ENCODE measurements around the gene SH3GLB2.
"Not testable (repeated sequence)": the region's sequence is repeated elsewhere in the genome, so short reads cannot be mapped to it uniquely, and the experiment has no call there.

SH3GLB2 gene

GRCh38 chr9:129005336-129005997 lies 22.7 kb downstream of the SH3GLB2 start:
- no peak for DNase-seq (ENCODE audit: extremely low read depth, insufficient read length)
- TF ChIP-seq CTCF (IDR thresholded peaks at IDR 0.05; ENCODE audit: insufficient read depth, low read length, poor library complexity, severe bottlenecking): no peak
- no peaks in the 10 kb centered on the region for H3K27me3 ChIP-seq (replicated peaks; ENCODE audit: control insufficient read depth, insufficient read depth, low read length)
- H3K4me3 ChIP-seq (replicated peaks; ENCODE audit: low read depth, low read length): no peak overlapping the region
- peaks cover 57% of the 10 kb centered on the region for H3K36me3 ChIP-seq (ENCODE audit: control insufficient read depth, insufficient read depth, low read length)

- H3K4me3 ChIP-seq (replicated peaks; ENCODE audit: low read depth, low read length); DNase-seq (ENCODE audit: extremely low read depth, insufficient read length); H3K27me3 ChIP-seq (replicated peaks; ENCODE audit: control insufficient read depth, insufficient read depth, low read length): not testable (repeated sequence)
- peaks cover 64% of the 10 kb centered on the region for H3K36me3 ChIP-seq (ENCODE audit: control insufficient read depth, insufficient read depth, low read length)
Measured at GRCh38 chr9:129004173-129004572, 24.0 kb downstream of the SH3GLB2 start.

GRCh38 chr9:129002992-129003391 lies 25.1 kb downstream of the SH3GLB2 start:
- DNase-seq (ENCODE audit: extremely low read depth, insufficient read length): no peak
- Histone ChIP-seq H3K36me3 (ENCODE audit: control insufficient read depth, insufficient read depth, low read length) (peaks cover 65% of the 10 kb centered on the region), H3K27me3 (replicated peaks; ENCODE audit: control insufficient read depth, insufficient read depth, low read length) (no peaks in the 10 kb centered on the region), H3K4me3 (replicated peaks; ENCODE audit: low read depth, low read length) (no peak overlapping the region)
- no peak for TF ChIP-seq CTCF (IDR thresholded peaks at IDR 0.05; ENCODE audit: insufficient read depth, low read length, poor library complexity, severe bottlenecking)

GRCh38 chr9:129001504-129002325 lies 26.4 kb downstream of the SH3GLB2 start:
- H3K36me3 ChIP-seq (ENCODE audit: control insufficient read depth, insufficient read depth, low read length): peaks cover 61% of the 10 kb centered on the region
- DNase-seq (ENCODE audit: extremely low read depth, insufficient read length): no peak
- no peak overlapping the region for H3K4me3 ChIP-seq (replicated peaks; ENCODE audit: low read depth, low read length)

GRCh38 chr9:128999581-129000206 lies 28.4 kb downstream of the SH3GLB2 start:
- no peak for TF ChIP-seq CTCF (IDR thresholded peaks at IDR 0.05; ENCODE audit: insufficient read depth, low read length, poor library complexity, severe bottlenecking)
- no peak overlapping the region for H3K4me3 ChIP-seq (replicated peaks; ENCODE audit: low read depth, low read length)
- peaks cover 55% of the 10 kb centered on the region for H3K36me3 ChIP-seq (ENCODE audit: control insufficient read depth, insufficient read depth, low read length)
- no peak for DNase-seq (ENCODE audit: extremely low read depth, insufficient read length)
- no peaks in the 10 kb centered on the region for H3K27me3 ChIP-seq (replicated peaks; ENCODE audit: control insufficient read depth, insufficient read depth, low read length)

More at GRCh38 chr9:129001504-129002325, 26.4 kb downstream of the SH3GLB2 start:
- no peaks in the 10 kb centered on the region for H3K27me3 ChIP-seq (replicated peaks; ENCODE audit: control insufficient read depth, insufficient read depth, low read length)
- no peak for TF ChIP-seq CTCF (IDR thresholded peaks at IDR 0.05; ENCODE audit: insufficient read depth, low read length, poor library complexity, severe bottlenecking)

- TF ChIP-seq CTCF (IDR thresholded peaks at IDR 0.05; ENCODE audit: insufficient read depth, low read length, poor library complexity, severe bottlenecking): no peak
- Histone ChIP-seq H3K4me3 (replicated peaks; ENCODE audit: low read depth, low read length) (no peak overlapping the region), H3K27me3 (replicated peaks; ENCODE audit: control insufficient read depth, insufficient read depth, low read length) (no peaks in the 10 kb centered on the region), H3K36me3 (ENCODE audit: control insufficient read depth, insufficient read depth, low read length) (peaks cover 61% of the 10 kb centered on the region)
- DNase-seq (ENCODE audit: extremely low read depth, insufficient read length): no peak
Measured at GRCh38 chr9:128998462-128998861, 29.7 kb downstream of the SH3GLB2 start.
